ENCODE results near the gene ADAMTS9.

ADAMTS9 gene

DNA sequence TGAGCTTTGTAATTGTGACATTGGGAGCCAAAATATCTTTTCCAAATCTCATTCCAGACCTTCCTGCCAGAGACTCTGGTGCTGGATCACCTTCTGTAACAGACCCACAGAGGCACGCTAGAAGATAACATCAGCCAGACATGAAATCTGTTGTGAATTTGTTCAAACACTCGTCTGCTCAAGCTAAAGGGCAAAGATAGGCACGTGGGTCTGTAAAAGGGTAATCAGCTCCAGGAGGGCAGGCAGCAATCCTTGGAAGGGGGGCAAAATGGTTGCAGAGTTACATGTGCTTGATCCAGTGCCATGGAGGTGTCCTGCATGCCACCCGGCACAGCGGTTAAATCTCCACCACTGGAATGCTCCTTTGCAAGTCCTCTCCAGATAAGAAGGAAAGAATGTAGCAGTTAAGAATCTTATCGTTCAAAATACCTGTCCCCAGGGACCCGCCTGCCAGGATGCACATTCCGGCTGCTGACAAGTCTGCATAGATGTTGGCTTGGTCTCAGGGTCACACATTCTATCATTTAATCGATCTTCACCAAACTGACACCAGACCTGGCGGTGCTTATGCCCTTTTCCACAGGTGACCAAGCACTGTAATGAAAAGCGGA lies 74.8 kb downstream of the ADAMTS9 start:
- DNase-seq: no peak

DNA sequence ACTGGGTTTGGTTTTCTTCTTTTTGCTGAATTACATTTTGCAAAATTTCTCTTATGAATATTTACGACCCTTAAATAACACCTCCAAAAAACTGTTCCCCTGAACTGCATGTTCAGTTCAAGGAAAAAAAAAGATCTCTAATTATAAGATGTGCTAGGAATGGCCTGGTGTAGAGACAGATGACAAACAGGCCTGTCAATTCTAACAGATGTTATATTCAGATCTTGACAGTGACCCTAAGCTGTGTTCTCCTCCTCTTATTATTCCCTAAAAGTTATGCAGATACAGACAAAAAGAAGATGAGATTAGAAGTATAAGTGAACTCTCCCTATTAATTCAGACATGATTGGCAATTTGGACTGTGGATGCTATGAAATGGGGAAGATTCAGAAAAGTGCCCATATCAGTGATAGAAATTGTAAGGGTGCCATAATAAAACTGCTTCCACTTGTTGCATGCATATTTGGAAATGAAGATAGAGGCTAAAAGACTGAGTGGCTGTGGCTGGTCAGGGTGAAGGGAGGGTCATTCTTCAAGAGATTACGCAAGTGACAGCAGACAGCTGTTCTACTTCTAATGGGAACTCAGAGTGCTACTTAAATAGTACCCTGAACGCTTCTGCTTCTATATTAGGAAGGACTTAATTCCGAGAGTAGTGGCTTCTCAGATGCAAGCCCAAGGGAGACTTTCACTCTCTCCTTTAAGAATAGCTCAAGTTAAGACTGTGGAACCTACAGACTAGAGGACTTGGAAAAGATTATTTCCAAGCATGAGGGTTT lies 75.5 kb downstream of the ADAMTS9 start:
- no peak for DNase-seq

DNA sequence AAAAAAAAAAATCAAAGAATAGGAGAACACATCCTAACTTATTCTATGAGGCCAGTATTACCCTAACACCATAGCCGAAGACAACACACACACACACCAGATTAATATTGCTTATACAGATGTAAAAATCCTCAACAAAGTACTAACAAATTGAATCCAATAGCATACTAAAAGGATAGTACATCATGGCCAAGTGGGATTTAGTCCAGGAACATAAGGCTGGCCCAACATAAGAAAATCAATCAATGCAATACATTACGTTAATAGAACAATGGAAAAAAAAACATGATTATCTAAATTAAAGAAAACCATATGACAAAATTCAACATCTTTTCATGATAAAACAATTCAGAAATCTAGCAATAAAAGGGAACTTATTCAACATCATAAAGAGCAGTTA lies 79.1 kb downstream of the ADAMTS9 start:
- DNase-seq: no peak

DNA sequence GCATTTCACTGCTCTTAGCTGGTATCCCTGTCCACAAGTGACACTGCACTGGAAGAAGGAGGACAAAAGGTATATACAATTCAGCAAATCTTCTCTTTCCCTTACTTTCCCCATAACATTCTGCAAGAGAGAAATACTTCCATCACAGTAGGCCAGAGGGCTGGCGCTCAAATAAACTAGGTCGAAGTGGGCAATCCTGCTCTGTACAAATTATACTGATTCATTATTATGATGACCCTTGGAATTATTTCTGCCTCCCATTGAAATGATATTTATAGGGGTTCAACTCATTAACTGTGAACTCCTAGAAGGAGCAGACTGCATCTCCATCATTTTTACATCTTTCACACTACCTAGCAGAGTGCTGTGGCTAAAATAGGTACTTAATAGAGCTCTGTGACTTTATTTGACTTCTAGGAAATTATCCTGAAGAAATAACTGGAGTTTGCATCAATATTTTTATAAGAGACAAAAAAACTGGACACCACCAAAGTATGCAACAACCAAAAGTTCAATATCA lies 80.7 kb downstream of the ADAMTS9 start:
- DNase-seq: no peak

DNA sequence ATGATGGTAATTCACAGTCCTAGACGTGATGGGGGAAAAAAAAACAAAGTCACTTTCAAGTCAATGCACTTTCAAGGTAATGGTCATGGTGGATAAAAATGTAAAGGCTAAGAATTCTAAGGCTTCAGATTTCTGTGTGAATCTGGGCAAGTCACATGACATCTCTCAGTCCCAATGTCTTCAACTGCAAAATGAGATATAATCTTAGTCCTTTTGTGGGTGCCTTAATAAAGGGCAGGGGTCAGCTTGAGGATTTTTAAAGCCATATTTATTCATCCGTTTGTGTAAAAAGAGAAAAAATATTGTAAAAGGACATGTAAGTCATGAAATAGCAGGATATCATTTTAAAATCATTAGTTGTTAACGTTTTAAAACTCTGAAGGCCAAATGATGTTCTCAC lies 83.5 kb downstream of the ADAMTS9 start:
- DNase-seq: no peak

DNA sequence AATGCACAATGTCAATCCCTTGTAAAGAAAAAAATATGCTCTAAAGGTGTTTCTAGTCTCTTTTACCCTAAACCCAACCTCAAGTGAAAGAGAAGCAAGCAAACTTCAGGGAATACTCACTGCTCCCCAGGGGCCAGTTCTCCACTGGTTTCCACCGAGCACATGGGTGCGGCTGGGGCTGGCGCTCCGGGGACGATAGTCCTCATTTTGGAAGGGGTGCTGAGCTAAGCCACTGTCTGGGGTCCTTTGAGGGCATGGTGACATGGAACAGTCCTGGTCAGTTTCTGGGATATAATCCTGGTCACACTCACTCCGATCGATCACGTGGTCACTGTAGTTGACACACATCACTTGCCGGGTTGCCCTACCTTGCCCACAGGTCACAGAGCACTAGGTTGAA lies 86.0 kb downstream of the ADAMTS9 start:
- no peak for DNase-seq

DNA sequence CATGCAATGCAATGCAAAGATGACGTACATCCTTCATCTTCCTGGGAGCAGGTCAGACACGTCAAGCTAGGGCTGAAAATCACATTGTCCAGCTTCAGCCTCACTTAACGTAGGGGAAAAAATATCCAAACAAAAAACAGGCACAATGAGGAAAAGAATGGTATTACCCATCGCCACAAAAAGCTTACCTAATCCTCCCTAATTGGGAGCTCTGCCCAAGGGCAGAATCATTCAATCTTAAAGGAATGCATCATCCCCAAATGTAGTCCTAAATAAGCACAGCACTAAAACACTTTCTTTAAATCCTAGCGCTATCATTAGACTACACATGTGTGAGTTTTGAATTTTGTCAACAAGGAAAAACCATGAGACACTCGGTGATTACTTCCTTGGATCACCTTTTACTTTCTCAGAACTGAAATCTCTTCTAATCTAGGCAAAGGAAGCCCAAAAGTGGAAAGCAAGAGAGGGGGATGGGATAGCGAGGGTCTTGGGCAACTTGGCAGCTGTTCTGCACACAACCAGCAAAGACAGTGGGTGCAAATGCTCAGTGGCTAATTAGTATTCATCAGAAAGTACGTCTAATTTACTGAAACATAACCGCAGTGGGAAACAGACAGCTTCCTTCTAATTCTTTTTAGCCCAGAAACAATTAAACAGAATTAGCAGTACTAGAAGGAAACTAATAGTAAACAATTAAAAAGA lies 87.4 kb downstream of the ADAMTS9 start:
- DNase-seq: no peak

DNA sequence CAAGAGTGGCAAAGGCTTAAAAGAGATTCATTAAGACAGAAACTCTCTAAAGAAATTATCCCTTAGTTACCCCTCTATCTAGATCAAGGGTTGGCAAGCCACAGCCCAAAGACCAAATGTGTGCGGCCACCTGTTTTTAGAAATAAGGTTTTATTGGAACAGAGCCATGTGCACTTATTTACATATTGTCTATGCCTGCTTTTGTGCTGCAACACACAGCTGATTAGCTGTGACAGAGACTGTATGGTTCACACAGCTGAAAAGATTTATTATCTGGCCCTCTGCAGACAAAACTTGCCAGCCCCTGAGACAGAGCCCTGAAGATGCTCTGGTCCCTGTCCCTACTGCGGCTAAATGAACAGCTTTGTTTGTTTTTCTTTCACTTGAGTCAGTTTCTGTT lies 88.1 kb downstream of the ADAMTS9 start:
- DNase-seq: no peak

DNA sequence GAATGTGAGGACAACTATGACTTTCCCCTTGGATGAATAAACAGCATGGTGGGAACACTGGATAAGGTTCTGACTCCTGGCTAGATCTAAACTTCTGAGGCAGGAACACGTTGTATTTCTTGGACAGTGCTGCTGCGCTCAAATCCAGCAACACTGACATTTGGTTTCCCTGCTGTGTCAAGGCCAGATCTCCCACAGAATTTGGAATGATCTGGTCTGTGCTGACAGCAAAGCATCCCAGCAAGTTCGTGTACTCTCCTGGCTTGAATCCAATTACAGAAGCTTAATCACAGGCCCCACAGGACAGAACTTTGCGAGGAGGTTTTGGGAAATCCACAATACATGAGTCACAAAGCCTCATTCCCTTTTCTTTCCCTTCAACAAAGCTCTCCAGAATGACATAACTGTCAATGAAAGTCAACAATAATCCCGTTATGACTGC lies 92.5 kb downstream of the ADAMTS9 start:
- peak; percentile 72 for DNase-seq

DNA sequence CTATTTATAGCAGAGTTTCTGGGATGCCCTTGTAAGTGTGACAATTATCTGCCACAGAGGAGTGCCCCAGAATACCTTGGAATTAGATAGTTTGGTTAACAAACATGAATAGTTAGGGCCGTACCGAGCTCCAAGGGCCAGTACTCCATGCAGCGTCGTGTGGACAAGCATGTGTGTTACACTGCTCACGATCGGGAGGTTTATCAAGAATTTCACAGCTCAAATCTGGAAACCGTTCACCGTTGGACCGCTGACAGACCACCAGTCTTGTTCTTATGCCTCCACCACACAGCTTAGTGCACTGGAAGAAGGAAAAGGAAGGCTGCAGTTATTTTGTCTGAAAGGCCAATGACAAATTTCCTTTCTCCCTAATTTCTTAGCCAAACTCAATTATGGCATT lies 93.7 kb downstream of the ADAMTS9 start:
- DNase-seq: no peak

DNA sequence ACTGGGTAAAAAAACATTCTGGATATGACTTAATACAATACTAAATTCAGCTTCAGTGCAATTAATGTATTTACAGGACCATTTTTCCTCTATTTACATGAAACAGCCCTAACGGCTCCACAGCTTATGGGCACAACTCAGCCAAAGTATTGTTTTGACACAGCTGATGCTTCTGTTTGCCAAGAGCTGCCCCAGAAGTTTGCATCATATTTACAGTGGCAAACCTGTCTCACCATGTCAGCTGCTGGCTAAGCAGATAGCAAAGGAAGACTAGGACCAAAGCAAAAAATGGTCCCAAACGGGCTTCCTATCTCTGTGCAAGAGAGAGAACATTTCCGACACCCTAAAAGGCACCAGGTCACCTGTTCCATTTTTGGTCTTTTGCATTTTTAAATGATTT lies 94.5 kb downstream of the ADAMTS9 start:
- DNase-seq: no peak

DNA sequence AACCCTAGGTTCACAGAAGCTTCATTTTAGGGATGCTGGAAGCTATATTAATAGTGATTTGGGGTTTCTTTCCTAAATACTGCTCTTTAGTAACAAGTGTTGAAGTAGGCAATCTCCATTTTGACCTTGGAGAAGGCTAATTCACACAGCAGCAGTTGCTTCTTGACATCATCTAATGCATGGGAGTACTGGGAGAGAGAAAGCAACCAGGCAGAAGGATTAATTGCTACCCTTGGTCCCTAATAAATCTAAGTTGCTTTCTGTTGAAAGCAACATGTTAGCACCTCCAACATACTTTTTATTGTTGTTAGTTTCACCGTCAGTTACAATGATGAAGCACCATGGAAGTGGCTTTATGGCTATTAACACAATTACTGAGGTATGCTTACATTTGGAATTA lies 96.2 kb downstream of the ADAMTS9 start:
- DNase-seq: no peak

DNA sequence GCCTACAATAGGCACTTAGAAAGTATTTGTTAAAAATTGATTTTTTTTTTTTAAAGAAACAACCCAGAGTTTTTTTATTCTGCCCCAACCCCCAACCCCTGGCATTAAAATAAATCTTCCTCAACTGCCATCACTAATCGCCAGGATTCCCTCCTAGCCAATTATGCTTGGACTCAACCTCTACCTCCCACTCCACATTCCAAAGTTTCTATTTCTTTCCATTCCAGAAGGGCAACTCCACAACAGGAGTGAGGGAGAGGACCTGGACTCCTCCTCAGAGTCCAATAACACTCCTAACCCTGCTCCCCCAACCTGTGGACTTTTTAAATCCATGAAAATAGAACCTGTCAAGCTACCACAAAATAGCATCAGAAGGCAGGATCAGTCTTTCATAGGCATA lies 99.4 kb downstream of the ADAMTS9 start:
- no peak for DNase-seq

DNA sequence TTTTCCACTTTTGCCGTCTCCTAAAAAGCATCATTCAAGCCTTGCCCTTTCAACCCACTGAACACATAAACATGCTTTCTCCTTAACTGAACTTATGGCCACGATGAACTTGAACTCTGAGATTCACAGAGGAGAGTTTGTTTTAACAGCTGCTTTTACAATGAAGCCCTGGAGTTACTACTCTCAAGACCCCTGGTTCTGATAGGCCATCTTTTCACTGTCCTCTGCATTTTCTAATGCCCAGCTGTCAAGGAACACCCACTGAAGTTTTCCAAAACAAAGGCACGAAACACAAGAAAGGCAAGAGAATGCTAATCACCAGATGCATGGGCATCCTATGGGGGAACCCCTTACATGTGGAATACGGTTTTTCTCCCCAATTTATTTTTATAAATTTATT lies 100.8 kb downstream of the ADAMTS9 start:
- no peak for DNase-seq

DNA sequence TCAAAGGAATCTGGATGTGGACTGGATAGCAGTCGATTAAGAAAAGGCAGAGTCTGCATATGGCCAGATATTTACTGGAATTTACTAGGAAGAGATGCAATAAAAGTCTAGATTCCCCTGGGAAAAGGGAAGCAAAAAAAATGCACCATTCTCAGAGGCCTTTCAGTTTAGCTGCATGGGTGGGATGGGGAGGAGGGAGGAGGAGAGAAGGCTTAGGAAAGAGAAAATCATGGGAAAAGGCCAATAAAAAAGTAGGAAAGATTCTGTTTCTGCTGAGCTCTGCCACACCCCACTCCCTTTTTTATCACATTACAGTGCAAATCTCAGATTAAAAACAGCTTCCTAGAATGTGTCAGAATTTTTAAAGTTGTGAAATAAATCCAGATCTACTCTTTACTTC lies 103.6 kb downstream of the ADAMTS9 start:
- no peak for DNase-seq

DNA sequence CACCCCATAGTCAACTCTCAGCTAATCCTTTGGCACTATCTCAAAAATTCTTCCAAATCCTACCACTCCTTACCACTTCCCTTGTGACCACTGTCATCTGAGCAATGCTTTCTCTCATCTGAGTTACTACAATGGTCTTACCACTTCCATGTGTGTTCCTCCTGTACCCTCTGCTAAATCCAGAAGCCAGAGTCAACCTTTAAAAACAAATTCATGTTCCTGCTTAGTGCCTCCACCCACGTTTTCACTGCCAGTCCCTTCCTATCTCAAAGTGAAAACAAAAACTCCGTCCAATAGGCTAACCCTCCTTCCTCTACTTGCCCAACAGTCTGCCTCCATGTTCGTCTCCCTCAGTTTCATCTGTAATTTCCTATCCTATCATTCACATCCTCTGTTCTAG lies 109.0 kb downstream of the ADAMTS9 start:
- DNase-seq: no peak

DNA sequence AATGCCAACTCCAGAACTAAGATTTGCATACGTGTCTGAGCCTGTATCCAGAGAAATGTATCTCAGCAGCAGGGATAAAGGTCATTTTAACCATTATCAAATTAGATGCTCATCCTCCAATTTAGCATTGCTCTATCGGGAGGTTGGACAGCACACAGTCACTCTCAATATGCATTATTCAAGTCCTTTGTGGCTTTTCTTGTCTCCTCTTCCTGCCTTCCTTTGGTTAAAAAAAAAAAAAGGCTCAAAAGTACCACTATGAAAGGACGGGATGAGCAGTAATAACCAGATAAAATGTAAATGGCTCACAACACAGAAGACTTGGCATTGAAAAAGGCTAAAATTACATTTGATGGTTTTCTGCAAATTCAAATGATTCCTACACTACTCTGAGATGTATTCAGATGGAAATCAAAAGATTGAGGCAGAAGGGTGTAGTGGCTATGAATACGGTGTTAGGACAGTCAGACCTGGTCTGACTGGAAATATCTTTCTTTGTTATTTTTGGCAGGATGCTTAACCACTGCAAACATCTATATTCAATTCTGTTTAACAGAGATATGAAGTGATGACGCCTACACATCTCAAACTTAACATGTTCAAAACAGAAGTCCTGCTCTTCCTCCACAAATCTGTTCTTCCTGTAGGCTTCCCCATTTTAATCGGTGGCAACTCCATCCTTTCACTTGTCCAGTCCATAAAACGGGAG lies 109.6 kb downstream of the ADAMTS9 start:
- no peak for DNase-seq

DNA sequence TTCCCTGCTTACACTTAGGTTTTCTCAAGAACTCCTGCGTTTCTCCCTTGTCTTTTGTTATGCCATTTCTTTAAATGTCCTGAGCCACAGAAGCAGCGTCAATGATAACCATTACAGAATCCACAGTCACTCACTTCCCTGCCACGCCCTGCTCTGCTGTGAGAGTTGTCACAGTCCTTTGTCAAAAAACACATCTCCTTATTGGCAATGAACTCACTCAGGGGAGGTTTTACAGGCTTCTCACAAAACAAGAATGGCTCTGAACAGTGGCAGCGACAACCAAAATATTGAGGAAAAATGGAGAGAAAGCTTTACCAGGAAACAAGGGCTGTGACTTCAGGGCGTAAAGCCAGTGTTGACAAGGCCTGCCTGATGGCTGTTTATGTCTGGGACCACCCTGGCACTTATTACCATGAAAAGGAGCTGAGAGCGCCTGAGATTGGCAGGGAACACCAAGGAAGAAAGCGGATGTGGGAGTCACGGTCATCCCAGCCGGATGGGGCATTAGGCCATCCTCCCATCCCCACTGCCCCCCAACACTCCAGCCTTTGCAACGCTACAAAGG lies 111.5 kb downstream of the ADAMTS9 start:
- no peak for DNase-seq

DNA sequence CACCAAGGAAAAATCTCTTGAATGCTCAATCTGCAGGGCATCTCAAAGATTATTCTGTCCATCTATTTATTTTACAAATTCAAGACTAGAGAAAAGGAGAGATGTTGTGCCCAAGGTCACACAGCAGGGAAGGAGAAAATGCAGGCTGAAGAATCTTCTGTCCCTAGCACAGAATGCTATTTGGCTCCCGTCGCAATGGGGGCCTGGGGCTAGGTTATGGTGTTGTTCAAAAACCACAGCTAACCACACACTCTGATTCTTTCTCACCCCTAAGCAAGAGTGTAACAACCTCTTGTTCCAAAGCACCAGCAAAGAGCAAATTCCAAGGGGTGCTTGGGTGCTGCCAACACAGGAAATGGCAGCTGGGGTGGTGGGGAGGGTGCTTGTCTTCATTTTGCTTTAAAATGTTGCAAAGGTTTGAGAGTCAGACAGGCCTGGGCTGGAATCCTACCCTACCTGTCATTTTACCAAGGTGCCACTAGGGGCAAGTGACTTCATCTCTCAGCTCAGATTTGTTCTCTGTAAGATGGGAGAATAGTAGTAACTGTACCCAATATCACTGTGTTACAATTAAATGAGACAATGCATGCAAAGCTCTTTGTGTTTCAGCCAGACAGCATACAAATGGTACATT lies 112.5 kb downstream of the ADAMTS9 start:
- DNase-seq: no peak

DNA sequence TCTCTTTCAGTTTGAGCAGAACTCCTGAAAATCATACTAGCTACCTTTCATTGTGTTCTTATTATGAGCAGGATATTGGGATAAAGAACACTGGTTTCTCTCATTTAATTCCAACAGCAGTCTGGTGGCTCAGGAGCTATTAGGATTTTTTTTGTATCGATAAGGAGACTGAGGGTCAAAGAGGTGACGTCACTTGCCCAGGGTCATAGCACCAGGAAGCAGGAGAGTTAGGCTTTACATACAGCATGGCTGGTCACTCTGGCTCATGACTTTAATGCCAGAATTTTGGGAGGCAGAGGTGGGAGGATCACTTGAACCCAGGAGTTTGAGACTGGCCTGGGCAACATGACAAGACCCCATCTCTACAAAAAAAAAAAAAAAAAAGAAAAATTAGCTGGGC lies 113.6 kb downstream of the ADAMTS9 start:
- DNase-seq: no peak

DNA sequence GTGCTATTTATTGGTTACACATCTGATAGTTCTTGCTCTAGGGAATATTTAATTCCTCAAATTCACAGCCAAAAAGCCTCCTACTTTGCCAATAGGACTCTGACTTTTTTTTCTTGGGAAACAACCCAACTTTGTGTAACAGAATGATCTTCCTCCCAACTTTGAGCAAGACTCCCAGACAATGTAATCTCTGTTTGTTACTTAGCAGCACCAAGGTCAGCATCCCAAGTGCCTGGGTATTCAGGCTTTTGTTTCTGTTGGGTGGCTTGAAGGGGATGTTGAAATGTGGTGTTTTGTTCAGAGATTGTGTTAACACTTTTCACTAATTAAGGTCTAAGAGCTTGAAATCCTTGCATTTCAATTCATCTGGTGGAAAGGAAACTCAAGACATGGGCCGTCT lies 115.8 kb downstream of the ADAMTS9 start:
- DNase-seq: no peak

DNA sequence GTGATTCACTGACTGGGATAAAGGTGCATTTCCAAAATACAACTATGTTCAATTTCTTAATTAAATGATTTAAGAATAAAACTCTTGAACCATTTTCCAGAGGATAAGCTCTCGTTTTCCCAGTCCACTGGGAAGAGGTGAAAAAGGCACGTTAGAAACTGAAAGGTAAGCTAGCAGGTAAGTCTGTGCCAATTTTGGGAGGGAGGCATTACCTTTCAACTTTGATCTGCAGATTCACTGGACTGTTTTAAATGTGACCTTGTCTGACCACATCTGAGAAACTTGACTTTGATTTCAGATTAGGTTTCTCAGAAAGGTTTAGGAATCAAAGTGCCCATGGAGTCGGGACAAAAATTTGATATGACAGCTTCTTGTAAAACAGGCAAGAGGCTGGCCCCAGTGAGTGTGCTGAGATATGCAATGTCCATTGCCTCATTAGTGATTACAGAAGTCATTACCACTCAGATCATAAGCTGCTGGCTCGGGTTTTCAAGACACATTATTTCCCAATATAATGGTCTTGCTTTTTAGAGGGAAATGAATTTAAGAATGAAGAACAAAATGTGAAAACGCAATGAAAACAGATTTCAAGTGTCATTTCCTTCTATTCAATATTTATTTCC lies 118.8 kb downstream of the ADAMTS9 start:
- DNase-seq: no peak
